Measurements from ENCODE around the gene LRP3.
"Not testable (repeated sequence)": the region's sequence is repeated elsewhere in the genome, so short reads cannot be mapped to it uniquely, and the experiment has no call there.

Gene LRP3

DNA sequence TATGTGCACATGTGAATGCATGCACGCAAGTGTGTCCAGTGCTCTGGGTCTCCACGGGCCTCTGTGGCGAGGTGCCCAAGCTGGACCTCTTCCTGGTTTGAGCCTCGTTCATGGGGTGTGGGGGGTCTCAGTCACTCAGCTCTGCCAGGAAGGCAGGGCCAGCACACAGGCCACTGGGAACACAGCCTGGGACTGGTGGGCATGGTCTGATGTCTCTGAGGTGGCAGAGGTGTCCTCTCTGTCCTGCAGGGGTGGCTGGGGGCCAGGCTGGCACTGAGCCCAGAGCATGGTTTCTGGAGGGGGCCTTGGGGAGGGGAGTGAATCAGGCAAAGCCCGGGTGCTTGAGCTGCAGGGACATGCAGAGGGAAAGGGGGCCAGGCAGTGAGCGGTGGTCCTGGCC lies 9.4 kb downstream of the LRP3 start:
- no peak for FAIRE-seq

DNA sequence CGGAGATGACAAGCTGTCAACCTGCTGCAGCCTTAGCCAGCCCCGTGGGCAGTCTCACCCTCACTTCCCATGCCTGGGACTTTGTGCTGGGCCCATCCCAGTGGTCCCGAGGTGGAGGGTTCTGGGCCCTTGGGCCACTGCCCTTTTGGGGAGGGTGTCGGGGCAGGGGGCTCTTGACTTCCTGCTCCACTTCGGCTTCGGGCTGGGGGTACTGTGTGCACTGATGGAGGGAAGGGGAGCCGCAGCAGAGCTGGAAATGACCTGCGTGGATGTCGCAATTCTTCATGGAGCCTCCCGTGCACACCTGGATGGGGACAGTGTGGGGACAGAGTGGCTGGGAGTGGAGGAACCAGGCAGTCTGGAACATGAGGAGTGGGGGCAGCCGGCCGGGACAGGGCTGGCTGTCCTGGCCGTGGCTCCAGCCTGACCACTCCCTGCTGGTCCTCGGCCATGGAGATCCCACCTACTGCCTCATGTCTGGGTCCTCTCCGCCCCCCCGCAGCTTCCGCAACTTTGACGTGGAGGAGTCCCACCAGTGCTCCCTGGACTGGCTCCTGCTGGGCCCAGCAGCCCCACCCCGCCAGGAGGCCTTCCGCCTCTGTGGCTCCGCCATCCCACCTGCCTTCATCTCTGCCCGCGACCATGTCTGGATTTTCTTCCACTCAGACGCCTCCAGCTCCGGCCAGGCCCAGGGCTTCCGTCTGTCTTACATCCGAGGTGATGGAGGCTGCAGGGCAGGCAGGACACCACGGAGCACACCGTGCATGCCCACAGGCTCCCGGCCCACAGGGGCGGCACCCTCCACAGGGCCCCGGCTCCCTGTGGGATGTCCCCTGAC lies 10.2 kb downstream of the LRP3 start:
- FAIRE-seq, result no peak

DNA sequence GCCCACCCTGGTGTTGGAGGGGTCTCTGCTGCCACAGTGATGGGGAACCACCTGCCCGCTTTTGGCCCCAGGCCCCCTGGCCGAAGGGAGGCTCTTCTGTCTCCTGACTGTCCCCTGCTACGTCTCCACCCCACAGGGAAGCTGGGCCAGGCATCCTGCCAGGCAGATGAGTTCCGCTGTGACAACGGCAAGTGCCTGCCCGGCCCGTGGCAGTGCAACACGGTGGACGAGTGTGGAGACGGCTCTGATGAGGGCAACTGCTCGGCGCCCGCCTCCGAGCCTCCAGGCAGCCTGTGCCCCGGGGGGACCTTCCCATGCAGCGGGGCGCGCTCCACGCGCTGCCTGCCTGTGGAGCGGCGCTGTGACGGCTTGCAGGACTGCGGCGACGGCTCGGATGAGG lies 11.0 kb downstream of the LRP3 start:
- no peak for FAIRE-seq

DNA sequence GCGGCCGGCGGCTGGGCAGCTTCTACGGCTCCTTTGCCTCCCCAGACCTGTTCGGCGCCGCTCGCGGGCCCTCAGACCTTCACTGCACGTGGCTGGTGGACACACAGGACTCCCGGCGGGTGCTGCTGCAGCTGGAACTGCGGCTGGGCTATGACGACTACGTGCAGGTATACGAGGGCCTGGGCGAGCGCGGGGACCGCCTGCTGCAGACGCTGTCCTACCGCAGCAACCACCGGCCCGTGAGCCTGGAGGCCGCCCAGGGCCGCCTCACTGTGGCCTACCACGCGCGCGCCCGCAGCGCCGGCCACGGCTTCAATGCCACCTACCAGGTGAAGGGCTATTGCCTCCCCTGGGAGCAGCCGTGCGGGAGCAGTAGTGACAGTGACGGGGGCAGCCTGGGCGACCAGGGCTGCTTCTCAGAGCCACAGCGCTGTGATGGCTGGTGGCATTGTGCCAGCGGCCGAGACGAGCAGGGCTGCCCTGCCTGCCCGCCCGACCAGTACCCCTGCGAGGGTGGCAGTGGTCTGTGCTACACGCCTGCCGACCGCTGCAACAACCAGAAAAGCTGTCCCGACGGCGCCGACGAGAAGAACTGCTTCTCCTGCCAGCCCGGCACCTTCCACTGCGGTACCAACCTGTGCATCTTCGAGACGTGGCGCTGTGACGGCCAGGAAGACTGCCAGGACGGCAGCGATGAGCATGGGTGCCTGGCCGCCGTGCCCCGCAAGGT lies 11.6 kb downstream of the LRP3 start:
- no peak for FAIRE-seq

DNA sequence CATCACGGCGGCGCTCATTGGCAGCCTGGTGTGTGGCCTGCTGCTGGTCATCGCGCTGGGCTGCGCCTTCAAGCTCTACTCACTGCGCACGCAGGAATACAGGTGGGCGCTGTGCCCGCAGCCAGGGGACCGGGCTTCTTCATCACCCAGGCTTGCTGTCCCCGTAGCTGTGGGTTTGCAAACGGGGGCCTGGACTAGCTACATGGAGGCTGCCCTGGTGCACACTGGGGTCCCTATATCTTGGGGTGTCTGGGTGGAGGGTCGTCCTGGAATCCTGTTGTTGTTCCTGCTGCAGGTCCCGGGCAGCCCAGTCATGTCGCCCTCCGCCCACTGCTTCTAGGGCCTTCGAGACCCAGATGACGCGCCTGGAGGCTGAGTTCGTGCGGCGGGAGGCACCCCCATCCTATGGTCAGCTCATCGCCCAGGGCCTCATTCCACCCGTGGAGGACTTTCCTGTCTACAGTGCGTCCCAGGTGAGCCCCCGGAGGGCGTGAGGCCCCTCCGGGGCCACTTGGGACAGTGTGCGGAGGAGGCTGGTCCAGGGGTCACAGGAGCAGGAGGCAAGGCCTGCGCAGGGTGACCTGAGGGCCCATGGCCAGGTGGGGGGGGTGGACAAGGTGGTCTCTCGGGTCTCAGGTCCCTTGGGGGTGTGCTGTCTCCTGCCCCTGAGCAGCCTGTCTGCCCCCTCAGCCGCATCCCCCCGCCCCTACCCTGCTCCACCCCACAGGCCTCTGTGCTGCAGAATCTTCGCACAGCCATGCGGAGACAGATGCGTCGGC lies 12.3 kb downstream of the LRP3 start:
- no peak for FAIRE-seq

DNA sequence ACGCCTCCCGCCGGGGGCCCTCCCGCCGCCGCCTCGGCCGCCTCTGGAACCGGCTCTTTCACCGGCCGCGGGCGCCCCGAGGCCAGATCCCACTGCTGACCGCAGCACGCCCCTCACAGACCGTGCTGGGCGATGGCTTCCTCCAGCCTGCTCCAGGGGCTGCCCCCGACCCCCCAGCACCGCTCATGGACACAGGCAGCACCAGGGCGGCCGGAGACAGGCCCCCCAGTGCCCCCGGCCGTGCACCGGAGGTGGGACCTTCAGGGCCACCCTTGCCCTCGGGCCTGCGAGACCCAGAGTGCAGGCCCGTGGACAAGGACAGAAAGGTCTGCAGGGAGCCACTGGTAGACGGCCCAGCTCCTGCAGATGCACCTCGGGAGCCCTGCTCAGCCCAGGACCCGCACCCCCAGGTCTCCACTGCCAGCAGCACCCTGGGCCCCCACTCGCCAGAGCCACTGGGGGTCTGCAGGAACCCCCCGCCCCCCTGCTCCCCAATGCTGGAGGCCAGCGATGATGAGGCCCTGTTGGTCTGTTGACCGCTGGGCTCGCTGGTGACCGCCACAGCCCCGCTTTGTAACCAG lies 13.0 kb downstream of the LRP3 start:
- FAIRE-seq, result no peak

DNA sequence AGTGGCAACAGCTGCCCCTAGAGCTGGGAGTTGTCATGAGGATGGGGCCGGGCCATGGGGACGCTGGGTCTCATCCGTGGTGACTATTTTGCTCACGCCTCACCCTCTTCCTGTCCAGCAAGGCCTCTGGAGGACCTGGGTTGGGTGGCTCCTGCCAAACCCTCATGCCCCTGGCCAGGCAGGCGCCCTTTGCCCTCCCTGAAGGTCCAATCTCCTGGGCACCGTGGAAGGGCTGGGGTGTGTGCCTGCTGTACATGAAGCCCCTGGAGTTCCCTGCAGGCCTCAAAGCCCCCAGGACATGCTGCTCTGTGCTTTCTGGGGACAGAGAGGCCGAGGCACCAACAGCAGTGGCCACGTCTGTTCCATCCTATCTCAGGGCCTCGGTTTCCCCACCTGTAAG lies 13.8 kb downstream of the LRP3 start:
- no peak for FAIRE-seq

DNA sequence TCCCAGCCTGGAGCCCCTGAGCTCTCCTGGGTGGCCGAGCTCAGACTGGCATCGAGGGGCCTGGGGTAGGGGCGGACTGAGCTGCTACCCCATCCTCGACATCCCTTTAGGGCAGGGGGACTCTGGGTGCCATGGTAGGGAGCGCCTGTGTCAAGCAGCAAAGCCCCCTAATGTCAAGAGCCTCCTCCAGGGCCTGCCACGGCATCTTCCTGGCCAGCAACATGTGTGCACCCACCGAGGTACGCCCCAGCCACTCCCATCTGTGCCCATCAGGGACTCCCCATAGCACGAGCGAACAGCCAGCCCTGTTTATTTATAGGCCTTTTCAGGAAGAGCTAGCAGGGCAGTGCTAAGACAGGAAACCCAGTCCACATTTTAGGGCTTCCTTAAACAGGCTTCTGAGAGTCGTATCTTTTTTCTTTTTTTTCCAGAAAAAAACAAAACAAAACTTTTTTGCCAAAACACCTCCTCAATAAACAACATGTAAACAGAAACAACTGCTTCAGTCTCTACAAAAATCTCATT lies 14.3 kb downstream of the LRP3 start:
- no peak for FAIRE-seq

DNA sequence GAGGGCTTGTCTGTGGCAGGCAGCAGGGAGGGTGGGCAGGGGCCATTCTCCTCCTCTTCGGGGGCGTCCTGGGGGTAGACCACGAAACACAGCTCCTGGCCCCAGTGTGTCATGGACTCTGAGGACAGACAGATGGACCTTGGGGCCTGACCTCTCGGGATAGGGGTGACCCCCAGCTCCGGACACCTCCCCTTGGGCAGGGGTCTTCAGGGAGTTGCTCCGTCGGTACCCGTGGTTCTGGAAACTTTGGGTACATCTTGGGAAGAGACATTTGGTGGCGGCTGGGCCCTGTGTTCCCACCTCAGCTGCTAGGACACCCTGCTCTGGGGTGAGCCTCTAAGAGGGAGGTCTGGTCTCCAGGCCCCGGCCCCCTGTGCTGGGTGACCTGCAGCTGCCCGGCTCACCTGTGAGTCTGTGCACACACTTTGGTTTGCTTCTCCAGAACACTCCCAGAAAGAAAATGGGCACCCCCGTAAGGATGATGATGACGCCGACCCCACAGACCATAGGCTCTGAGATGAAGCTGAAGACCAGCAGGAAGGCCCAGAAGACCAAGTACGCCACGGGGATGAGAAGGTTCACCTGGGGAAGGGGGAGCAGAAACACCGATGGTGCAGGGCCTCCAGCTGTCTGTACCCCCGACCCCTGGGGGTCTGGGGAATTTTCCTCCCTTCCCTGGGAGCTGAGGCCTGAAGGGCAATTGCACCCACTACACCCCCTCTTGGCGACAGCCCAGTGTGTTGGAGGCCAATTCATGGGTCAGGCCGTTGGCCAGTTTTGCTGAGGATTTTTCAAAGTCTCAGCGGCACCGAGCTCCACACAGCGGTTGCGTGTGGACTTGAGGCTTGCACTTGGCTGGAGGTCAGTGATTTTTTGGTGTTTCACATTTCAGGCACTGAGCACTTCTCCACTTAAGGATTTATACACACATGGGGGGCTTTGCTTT lies 15.0 kb downstream of the LRP3 start:
- no peak for FAIRE-seq

DNA sequence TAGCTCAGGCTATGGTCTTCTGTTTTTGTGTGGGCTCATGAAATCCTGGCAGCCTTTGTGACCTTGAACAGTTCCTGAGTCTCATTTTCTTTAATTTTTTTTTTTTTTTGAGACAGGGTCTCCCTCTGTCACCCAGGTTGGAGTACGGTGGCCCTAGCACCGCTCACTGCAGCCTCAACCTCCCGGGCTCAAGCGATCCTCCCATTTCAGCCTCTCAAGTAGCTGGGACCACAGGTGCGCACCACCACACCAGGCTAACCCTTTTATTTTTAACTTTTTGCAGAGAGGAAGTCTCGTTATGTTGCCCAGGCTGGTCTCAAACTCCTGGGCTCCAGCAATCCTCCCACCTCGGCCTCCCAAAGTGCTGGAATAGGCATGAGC lies 15.7 kb downstream of the LRP3 start:
- FAIRE-seq, result not testable (repeated sequence)

DNA sequence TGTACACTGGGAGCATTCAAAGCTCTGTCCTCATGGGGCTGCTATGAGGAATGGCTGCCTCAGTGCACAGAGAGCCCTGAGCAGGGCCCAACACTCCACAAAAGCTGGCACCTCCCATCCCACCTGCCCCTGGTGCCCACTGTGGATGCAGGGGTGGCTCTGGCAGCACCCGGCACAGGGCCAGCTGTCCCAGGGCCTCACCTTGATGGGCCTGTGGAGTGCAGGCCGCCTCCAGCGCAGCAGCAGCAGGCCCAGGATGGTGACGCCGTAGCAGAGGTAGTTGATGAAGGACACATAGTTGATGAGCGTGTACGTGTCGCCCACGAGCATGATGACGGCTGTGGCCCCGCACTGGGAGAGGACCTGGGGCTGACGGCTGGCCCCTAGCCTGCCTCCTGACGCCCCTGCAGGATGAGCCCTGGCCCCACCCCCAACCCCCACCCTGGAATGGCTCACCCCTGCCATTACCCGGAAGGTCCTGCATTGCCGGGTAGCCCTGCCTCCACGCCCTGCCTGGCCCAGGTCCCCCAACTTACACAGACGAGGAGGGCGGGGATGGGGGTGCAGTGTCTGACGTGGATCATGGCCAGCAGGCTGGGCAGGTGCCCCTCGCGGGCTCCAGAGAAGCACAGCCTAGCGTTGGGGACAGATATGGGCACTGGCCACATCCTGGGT lies 16.3 kb downstream of the LRP3 start:
- FAIRE-seq, result no peak

DNA sequence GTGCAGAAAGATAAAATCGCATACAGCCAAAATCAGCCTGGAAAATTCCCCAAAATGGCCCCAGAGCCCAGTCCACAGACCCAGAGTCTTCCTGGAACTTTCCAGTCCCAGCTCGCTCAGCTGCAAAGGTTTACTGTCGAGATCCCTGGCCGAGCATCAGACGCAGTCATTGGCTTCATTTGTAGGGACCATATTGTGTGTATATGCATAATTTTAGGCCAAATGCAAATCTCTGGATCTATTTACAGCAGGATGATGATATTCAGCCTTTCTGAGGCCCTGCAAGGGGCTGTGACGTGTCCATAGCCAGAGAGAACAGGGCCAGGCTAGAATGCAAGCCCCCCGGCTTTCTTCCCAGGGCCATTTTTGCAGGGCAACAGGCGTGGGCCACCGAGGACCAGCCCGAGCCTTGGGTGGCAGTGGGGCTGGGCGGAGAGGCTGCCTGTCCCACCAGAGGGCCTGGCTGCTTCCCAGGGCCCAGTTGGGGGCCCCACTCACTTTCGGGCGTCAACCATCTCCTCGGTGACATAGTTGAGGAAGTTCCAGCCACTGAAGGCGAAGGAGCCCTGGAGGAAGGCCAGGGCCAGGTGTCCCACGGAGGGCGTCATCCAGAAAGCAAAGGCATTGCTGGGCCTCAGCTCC lies 17.8 kb downstream of the LRP3 start:
- no peak for FAIRE-seq

DNA sequence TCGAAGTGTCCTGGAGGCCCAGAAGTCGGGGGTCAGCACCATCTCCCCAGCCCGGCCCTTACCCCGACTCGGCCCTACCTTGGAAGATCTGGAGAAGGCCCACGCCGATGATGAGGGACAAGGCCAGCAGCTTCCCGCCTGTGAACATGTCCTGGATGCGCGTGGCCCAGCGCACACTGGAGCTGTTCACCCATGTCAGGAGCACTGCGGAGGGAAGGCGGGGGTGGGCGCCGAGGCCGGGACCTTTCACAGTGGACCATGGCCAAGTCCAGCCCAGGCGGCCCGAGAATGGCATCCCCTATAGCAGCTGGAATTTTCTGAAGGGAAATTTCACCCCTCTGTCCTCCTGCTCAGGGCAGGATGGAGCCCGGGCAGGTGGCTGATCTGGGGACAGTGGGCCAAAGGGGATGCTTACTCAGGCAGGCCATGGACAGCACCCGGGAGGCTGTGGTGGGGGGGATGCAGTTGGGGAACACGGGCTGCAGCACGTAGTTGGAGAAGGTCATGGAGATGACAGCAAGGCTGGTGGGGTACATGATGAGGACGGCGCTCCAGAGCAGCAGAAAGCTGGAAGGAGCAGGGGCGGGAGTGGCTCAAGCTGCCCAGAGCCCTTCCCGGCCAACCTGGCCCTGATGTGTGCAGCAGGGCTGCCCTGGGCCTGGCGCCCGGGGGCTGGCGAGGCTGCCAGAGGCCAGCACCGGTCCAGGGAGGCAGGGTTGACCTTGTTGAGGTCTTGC lies 18.5 kb downstream of the LRP3 start:
- no peak for FAIRE-seq

DNA sequence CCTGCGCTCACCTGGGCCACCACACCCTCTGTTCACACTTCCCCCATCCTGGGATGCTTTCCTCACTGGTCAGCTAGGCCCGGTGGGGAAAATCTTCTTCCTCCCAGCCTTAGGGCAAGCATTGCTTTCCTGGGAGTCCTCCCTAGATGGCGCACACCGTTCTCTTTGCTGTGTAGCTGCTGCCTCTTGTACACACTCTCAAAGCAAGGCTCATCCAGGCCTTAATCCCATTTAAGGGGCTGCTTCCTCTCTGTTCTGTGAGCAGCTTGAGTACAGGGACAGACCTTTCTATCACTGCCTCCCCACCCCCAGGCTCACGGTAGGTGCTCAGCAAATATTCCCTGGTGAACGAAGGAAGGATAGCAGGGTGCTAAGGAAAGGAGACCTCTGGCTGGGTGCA lies 20.5 kb downstream of the LRP3 start:
- no peak for FAIRE-seq

DNA sequence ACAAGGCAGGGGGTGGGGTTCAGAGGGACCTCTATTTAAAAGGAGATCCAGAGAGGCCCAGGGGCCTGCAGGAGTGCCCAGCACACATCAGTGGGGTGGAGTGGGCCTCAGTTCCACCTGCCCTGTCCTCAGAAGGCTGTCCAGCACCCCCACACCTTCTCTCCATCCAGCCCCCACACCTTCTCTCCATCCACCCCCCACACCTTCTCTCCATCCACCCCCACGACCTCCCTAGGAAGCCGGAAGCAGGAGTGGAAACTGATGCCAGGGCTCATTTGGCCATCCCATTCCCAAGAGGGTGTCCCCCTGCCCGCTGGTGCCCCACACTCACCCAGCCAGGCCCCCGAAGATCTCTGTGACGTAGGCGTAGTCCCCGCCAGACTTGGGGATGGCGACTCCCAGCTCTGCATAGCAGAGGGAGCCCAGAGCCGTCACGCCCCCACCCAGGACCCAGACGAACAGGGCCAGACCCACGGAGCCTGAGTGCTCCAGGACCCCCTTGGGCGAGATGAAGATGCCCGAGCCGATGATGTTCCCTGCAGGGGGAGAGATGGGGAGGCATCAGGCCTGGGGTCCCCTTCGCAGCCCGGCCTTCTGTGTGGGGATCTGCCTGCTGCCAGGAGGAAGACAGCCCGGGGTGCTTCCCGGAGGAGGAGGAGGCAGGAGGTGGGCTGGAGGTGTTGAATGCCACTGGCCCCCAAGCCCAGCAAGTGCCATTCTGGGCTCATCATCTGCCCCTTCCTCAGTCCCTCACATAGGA lies 21.5 kb downstream of the LRP3 start:
- FAIRE-seq, result no peak

DNA sequence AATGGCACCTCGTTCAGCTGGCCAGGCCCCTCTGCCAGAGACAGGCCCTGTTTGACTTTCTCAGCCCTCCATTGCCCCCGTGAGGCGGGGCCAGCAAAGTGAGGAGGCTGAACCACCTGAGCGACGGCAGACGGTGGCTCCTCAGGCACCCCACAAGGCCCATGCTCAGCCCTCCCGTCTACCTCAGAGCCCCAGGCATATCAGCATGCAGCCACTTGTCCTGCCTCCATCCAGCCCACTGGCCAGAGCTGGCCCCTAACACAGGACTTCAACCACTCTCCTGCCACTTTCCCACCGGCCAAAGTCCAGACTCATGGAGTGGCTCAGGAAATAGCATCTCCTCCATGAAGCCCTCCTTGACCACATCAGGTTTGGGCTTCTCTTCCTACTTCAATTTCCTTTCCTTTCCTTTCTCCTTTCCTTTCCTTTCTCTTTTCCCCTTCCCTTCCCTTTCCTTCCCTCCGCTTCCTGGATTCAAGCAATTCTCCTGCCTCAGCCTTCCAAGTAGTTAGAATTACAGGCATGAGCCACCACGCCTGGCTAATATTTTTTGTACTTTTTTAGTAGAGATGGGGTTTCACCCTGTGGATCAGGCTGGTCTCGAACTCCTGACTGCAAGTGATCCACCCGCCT lies 22.2 kb downstream of the LRP3 start:
- FAIRE-seq, result no peak

DNA sequence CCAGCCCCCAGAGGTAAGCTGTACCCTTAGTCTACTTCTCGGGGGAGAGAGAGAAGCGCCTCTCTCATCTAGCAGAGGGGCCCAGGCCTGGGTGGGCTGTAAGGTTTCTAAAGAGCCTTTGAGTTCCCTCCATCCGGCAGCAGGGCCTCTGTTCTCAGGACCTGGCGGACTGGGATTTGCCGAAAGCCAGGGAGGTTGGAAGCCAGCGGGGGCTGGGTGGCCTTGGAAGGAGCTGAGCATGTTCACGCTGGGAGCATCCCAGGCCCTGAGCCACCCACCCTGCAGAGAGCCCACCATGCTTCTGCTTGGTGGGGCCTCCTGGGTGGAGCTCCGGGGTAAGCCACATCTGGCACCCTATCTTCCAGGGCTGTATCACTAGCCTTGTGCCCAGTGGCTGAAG lies 23.8 kb downstream of the LRP3 start:
- no peak for FAIRE-seq

DNA sequence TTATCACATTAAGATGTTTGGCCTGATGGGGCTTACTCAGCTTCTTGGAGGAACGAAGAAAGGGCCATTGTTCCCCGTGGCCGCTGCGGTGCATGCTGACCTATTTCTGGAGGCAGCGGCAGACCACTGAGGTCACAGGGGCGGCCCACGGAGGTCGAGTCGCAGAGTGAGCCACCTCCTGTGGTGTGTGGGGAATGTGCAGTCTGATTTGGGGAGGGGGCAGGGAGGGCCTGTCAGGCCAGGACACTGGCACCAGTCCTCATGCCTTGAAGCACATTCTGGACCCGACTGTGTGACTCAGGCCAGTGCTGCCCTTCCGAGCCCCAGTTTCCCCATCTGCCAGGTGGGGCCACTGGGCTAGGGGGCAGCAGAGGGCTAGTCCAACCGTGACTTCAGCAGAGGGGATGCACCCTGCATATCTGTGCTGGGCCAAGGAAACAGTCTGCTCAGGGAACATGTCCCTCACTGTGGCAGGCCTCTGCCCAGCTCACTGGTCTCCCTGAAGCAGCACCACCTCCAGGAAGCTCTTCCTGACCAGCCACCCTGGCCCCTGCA lies 25.2 kb downstream of the LRP3 start:
- FAIRE-seq, result no peak

Measured in TTC549 (cell line).